ENCODE measurements around the gene SPDEF.
A peak's percentile ranks its signal among the peaks of the same experiment; 100 is the strongest.

The SPDEF gene

DNA sequence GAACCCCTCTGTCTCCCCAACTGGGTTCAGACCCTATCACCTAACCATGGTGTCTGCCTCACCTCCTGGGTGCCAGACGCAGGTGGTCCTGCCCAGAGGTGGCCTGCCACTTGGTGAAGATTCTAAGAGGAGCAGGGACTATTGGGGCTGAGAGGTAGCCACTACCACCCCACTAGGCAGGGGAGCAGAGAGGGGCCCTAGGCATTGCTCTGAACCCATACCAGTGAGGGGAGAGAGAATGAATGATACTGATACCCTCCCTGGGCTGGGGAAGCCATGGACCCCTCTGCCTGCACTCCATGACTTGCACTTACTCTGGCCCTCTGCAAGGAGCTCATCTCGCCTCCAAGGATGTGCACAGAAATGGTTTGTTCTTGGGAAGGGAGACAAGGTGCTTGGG is 31.7 kb upstream of the SPDEF start:
- no peak overlapping the region for H3K4me3 Mint-ChIP-seq
- H3K9me3 Mint-ChIP-seq: no peaks in the 10 kb centered on the region
- no peaks in the 10 kb centered on the region for H3K27me3 Mint-ChIP-seq
- peaks cover 16% of the 10 kb centered on the region for H3K4me1 Mint-ChIP-seq (ENCODE audit: low read depth)
- peak overlapping the region; percentile 53 for H3K27ac Mint-ChIP-seq
- peaks cover 4% of the 10 kb centered on the region for H3K36me3 Mint-ChIP-seq (ENCODE audit: low read depth)

DNA sequence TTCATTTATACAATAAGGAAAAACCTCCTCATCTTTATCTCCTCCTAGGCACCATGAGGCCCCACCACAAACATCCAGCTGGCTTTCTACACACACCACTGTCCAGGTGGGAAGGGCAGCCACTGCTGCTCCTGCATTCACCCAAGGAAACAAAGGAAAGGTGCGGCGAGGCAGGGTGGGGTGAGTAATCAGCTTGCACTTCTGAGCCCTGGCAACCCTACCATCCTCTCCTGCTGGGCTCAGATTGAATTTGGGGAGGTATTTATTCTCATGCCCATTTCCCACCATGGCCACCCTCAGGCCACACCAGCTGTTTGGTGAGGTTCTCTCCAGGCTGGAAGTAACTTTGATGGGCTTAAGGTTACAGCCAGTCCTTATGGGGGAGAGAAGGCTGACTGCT is 31.2 kb upstream of the SPDEF start:
- H3K36me3 Mint-ChIP-seq (ENCODE audit: low read depth): peaks cover 4% of the 10 kb centered on the region
- H3K4me3 Mint-ChIP-seq: no peak overlapping the region
- H3K27ac Mint-ChIP-seq: no peak overlapping the region
- H3K9me3 Mint-ChIP-seq: no peaks in the 10 kb centered on the region
- peaks cover 12% of the 10 kb centered on the region for H3K4me1 Mint-ChIP-seq (ENCODE audit: low read depth)
- no peaks in the 10 kb centered on the region for H3K27me3 Mint-ChIP-seq

DNA sequence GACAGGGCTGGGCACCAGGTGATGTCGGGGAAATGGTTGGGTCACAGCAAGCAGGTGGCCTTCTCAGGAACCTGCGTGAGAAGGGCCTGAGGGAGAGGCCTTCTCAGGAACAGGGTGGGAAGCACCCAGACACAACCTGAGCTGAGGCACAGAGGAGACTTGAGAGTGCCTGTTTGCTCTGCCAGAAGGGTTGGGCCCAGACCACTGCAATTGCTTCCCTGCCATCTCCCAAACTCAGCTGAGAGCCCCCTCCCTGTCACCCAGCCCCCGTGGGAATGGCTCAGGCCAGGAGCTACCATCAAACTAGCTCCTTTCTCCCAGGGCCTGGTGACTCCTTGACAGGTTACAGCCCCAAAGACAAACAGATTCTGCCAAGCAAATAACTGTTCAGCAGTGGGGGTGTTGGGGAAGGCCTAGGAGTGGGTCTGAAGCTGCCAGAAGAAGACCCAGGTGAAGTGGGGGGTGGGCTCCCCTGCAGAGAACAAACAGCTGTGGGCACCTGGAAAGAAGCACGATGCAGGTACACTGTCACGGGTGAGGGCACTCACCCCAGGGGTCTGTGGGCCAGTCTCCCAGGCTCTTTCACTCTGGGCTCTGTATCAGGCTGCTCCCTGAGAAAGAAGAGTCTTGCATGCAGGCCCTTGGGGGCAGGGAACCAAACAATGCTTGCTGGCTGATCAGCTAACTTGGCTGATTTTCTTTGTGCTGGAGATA is 30.4 kb upstream of the SPDEF start:
- Mint-ChIP-seq H3K4me1 (ENCODE audit: low read depth) (peaks cover 5% of the 10 kb centered on the region), H3K9me3 (no peaks in the 10 kb centered on the region), H3K36me3 (ENCODE audit: low read depth) (peaks cover 4% of the 10 kb centered on the region), H3K27ac (no peak overlapping the region), H3K4me3 (no peak overlapping the region), H3K27me3 (no peaks in the 10 kb centered on the region)

DNA sequence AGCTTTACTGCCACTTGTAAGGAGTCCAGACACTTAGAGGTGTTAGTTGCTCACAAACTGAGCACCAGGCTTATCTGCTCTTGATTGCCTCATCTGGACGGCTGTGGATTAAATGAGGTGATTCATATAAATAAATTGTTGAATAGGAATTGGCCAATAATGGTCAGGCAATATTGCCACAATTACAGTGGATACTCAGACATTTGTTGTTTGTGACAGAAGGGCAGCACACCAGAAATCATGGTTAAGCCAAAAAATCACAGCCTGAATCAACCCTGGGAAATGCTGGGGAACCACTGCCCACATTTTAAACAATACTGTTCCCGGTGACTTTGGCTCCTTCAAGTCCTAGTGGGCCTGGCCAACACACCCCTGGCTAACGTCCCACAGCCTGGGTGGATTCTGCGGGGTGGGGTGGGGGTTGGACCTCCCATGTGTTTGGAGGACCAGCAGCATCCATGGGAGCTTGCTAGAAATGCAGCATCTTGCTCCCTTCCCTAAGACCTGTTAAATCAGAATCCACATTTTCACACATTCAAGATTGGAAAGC is 29.5 kb upstream of the SPDEF start:
- no peak overlapping the region for H3K27ac Mint-ChIP-seq
- peaks cover 5% of the 10 kb centered on the region for H3K4me1 Mint-ChIP-seq (ENCODE audit: low read depth)
- H3K27me3 Mint-ChIP-seq: no peaks in the 10 kb centered on the region
- no peaks in the 10 kb centered on the region for H3K9me3 Mint-ChIP-seq
- peaks cover 4% of the 10 kb centered on the region for H3K36me3 Mint-ChIP-seq (ENCODE audit: low read depth)
- H3K4me3 Mint-ChIP-seq: no peak overlapping the region

DNA sequence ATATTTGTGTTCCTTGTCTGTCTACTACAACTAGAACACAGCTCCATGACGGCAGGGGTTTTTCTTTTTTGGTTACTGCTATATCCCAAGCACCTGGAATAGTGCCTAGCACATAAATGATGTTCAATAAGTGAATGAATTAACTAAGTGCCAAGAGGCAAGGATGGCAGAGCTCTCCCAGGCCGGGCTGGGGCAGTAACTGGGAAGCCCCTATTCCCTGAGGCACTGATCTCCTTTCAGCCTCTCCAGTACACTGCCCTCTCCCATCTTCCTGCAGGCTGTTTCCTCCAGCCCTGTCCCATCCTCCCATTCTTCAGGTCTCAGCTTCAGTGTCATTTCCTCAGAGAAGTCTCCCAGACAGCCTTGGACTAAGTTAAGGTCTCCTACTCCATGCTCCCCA is 29.0 kb upstream of the SPDEF start:
- no peak overlapping the region for H3K27ac Mint-ChIP-seq
- H3K4me1 Mint-ChIP-seq (ENCODE audit: low read depth): peaks cover 5% of the 10 kb centered on the region
- no peak overlapping the region for H3K4me3 Mint-ChIP-seq
- no peaks in the 10 kb centered on the region for H3K9me3 Mint-ChIP-seq
- H3K27me3 Mint-ChIP-seq: no peaks in the 10 kb centered on the region
- peaks cover 4% of the 10 kb centered on the region for H3K36me3 Mint-ChIP-seq (ENCODE audit: low read depth)

DNA sequence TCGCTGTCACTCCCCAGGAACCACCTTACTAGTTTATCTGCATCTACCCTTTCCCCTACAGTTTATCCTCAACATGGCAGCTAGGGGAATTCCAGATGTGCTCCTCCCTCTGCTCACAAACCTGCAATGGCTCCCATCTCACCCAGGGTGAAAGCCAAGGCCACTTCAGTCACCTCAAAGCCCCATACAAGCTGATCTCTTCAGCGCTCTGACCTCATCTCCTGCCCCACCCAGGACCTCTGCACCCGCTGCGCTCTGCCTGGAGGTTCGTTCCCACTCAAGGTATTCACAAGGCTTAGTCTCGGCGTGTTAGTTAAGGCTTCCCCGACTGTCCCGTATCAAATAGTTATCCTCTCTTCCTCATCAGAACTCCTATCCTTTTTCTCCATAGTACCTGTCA is 28.6 kb upstream of the SPDEF start:
- H3K4me3 Mint-ChIP-seq: no peak overlapping the region
- peaks cover 5% of the 10 kb centered on the region for H3K4me1 Mint-ChIP-seq (ENCODE audit: low read depth)
- no peak overlapping the region for H3K27ac Mint-ChIP-seq
- peaks cover 4% of the 10 kb centered on the region for H3K36me3 Mint-ChIP-seq (ENCODE audit: low read depth)
- no peaks in the 10 kb centered on the region for H3K9me3 Mint-ChIP-seq
- no peaks in the 10 kb centered on the region for H3K27me3 Mint-ChIP-seq

DNA sequence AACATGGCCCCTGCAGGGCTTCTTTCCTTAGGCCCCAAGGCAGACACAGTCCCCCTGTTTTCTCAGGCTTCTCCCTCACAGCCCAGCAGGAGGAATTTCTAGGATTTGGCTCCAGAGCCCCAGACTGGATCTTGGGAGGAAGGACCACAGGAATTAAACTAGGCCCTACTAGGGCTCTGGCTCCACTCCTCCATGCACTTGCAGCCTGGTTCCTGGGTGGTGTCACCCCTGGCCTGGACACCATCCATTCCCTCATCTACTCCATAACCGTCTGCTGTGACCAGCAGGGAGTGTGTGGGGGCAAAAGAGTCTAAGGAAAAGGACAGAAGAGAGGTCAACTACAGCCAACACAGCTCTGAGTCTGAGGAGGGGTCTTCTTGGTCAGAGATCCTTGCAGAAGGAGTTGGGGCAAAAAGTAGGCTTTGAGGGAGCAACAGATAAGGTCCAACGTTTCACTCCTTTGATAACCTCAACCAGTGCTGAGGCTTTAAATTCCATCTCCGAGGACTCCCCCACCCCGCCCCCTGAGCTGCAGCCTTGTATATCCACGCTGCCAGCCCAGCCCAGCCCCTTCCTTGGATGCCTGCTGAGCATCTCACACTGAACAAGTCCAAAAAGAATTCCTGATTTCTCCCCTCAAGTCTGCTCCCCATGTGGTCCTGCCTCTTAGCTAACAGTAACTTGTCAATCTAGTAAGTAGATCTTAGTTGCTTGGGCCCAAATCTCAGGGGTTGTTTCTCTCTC is 27.9 kb upstream of the SPDEF start:
- Mint-ChIP-seq H3K4me1 (ENCODE audit: low read depth) (peaks cover 5% of the 10 kb centered on the region), H3K4me3 (no peak overlapping the region), H3K36me3 (ENCODE audit: low read depth) (no peaks in the 10 kb centered on the region), H3K9me3 (no peaks in the 10 kb centered on the region), H3K27me3 (no peaks in the 10 kb centered on the region), H3K27ac (no peak overlapping the region)

DNA sequence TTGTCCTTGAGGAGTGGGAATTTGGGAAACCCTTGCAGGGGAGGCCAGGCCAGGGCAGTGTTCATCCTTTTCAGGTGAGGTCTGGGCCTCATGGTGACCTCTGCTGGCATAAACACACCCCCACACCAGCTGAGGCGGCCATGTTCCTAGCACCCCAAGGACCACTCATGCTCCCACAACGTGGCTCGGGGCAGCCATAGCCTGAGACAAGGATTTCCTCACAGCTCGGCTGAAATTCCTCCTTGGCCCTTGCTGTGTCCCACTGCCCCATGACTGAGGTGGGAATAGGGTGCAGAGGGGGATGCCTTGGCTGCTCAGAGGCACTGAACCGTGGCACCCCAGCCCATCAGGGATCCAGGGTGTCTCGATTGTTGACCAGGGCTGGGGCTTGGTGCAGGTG is 27.3 kb upstream of the SPDEF start:
- Mint-ChIP-seq H3K4me1 (ENCODE audit: low read depth) (peaks cover 5% of the 10 kb centered on the region), H3K4me3 (no peak overlapping the region), H3K9me3 (no peaks in the 10 kb centered on the region), H3K27ac (no peak overlapping the region), H3K36me3 (ENCODE audit: low read depth) (no peaks in the 10 kb centered on the region), H3K27me3 (no peaks in the 10 kb centered on the region)

DNA sequence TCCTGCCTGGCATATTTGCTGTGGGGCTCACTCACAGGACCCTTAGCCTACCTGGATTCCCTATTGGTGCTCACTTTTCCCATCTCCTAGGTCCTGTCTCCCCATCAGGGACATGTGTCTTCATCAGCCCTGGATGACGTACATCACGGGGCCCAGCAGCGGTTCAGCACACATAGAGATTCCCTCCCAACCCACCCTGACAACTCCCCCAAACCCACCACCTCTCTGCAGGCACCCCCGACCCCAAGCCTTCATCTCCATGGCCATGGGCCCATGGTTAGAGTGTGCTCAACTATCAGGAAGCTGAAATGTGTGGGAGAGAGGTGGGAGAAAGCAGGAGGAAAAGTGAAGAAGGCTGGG is 25.4 kb upstream of the SPDEF start:
- Mint-ChIP-seq H3K27me3 (no peaks in the 10 kb centered on the region), H3K27ac (no peak overlapping the region), H3K36me3 (ENCODE audit: low read depth) (no peaks in the 10 kb centered on the region), H3K4me1 (ENCODE audit: low read depth) (peaks cover 5% of the 10 kb centered on the region), H3K9me3 (no peaks in the 10 kb centered on the region), H3K4me3 (no peak overlapping the region)

DNA sequence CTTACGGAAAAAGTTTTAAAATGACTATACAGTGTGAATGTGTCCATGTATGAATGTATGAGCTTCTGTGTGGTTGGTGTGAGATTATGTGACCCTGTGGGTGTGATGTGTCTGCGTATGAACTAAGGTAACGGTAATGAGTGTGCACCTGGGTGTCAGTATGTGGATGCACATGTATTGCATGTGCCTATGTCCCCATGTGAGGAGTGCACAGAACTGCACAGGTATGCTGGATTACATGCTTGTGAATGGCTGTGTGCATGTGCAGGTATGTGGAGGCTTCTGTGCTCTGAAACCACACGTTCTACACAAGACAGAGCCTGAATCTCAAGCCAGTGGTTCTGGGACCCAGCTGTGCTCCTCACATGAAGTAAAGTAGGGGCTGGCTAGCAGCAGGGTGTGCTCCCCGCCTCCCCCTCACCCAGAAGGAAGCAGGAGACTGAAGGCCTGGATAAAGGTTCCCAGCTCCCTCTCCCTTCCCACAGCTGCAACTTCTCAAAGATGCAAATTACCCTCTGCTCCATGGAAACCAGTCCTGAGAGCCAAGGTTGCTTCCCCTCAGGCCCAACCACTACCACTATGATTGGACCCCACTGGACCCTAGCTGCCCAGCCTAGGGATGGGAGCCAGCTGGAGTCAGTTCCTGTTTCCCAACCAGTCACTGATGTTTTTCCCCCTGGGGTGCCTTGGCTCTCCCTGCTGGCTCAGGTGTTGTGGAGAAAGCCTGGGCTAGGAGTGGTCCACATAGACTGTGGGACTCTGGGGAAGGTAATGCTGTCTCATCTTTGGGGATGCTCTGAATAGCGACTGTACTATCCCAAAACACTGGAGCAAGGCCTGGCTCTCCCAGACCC is 24.8 kb upstream of the SPDEF start:
- no peaks in the 10 kb centered on the region for H3K27me3 Mint-ChIP-seq
- H3K27ac Mint-ChIP-seq: no peak overlapping the region
- H3K9me3 Mint-ChIP-seq: no peaks in the 10 kb centered on the region
- no peaks in the 10 kb centered on the region for H3K36me3 Mint-ChIP-seq (ENCODE audit: low read depth)
- peaks cover 5% of the 10 kb centered on the region for H3K4me1 Mint-ChIP-seq (ENCODE audit: low read depth)
- H3K4me3 Mint-ChIP-seq: no peak overlapping the region

DNA sequence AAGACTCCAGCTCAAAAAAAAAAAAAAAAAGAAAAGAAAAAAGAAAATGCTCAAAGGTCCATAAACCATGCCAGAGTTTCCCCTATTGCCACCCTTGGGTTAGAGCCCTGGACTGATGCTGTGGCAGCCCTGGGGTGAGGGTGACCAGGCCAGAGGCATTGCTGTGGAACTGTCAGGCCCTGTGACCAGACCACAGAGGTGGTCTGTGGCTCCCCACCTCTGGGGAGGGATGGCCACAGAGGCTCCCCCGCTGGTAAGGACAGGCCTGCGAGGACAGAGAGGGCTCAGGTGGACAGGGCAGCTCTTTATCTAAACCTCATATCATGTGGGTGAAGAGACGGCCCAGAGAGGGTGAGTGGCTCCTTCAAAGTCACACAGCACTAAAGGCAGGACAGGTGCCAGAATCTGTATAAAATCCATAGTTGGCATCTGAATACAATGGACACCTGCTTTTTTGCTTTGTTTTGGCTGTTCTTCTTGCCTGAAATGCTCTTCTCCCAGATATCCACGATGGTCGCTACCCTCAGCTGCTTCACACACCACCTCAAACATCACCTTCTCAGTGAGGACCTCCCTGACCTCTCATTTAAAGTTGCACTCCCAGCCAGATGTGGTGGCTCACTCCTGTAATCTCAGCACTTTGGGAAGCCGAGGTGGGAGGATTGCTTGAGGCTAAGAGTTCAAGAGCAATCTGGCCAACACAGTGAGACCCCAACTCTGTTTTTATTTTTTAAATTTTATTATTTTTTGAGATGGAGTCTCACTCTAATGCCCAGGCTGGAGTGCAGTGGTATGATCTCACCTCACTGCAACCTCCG is 22.5 kb upstream of the SPDEF start:
- no peaks in the 10 kb centered on the region for H3K36me3 Mint-ChIP-seq (ENCODE audit: low read depth)
- no peaks in the 10 kb centered on the region for H3K9me3 Mint-ChIP-seq
- no peaks in the 10 kb centered on the region for H3K27me3 Mint-ChIP-seq
- H3K4me3 Mint-ChIP-seq: no peak overlapping the region
- H3K4me1 Mint-ChIP-seq (ENCODE audit: low read depth): no peaks in the 10 kb centered on the region
- no peak overlapping the region for H3K27ac Mint-ChIP-seq

DNA sequence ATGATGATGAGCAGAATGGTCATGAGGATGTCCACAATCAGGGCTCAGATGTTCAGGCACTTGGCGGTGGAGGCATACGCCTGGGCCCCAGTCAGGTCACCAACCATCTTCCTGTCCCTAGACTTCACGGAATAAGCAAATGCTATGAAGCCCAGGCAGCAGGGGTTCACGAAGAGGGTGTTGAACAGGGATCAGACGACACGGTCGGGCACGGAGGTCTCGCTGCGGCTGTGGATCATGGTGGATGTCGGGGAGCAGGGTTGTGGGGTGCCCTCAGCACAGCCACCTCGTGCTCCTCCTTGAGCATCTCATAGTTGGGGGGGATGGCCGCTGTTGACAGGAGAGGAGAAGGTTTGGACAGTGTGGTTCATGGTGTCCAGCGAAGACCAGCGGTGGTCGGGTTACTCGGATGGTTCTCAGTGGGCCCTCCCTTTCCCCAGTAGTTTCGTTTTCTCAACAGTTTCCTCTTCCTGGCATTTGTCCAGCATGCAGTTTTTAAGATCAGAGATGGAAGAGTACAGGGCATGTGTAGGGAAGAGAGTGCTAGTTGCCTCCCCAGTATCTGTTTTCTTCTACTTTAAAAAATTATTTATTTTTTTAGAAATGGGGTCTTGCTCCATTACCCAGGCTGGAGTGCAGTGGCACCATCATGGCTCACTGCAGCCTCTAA is 20.3 kb upstream of the SPDEF start:
- H3K27ac Mint-ChIP-seq: no peak overlapping the region
- no peaks in the 10 kb centered on the region for H3K4me1 Mint-ChIP-seq (ENCODE audit: low read depth)
- no peaks in the 10 kb centered on the region for H3K27me3 Mint-ChIP-seq
- H3K4me3 Mint-ChIP-seq: no peak overlapping the region
- H3K9me3 Mint-ChIP-seq: no peaks in the 10 kb centered on the region
- no peaks in the 10 kb centered on the region for H3K36me3 Mint-ChIP-seq (ENCODE audit: low read depth)

DNA sequence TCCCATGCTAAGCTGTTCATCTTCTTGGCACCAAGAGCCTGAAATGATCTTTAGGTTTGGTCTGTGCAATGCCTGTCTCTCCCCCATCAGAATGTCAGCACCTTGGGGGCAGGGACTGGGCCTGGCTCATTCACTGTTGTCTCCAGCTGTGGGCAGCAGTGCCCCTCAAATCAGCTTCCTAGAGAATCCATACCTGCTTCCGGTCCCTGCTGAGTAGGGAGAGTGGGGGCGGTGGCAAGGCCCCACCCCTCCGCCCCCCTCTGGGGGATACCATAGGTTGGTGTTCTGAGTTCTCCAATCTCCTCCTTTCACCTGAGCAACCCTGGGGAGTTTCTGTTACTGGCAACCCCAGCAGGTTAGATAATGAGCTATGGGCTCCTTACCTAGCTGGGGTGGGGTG is 19.2 kb upstream of the SPDEF start:
- Mint-ChIP-seq H3K27ac (no peak overlapping the region), H3K4me3 (no peak overlapping the region), H3K36me3 (ENCODE audit: low read depth) (no peaks in the 10 kb centered on the region), H3K9me3 (no peaks in the 10 kb centered on the region), H3K4me1 (ENCODE audit: low read depth) (no peaks in the 10 kb centered on the region), H3K27me3 (no peaks in the 10 kb centered on the region)
